ENCODE results near the gene COG4. TPM values are rescaled to one million over a fixed set of nuclear protein-coding genes. Genes with fewer than 3 reads are reported as not detected.

The COG4 gene
- total RNA-seq, 6 experiments from 2014 or later, result 24.5 to 32.9 (median 30.7) TPM

GRCh38 chr16:70570967-70571570 lies 47.7 kb upstream of the COG4 start:
- H3K36me3 ChIP-seq, result peaks cover 16 to 74% (median 54%) of the 10 kb centered on the region in 4 donors
- no peaks in the 10 kb centered on the region for H3K9me3 ChIP-seq
- intact Hi-C loops (cut with DNase I), result no loop called here
- no peak overlapping the region for H3K27ac ChIP-seq
- no peak overlapping the region for H3K4me3 ChIP-seq
- ATAC-seq (no peak), DNase-seq (no peak)
- H3K27me3 ChIP-seq, result no peaks in the 10 kb centered on the region
- peaks cover 0 to 17% (median 0%) of the 10 kb centered on the region in 4 donors for H3K4me1 ChIP-seq
- no peak for TF ChIP-seq CTCF (IDR thresholded peaks at IDR 0.05)
- no peak for TF ChIP-seq POLR2A (IDR thresholded peaks at IDR 0.05)
- 89% methylated on average over 8 of the region's 10 CpGs for WGBS (ENCODE audit: insufficient coverage, low coverage, low lambda C conversion rate, missing lambda C conversion rate)

- intact Hi-C loops (cut with DNase I), result no loop called here
- Histone ChIP-seq H3K4me1 (peaks cover 0 to 17% (median 0%) of the 10 kb centered on the region in 4 donors), H3K27me3 (no peaks in the 10 kb centered on the region), H3K9me3 (no peaks in the 10 kb centered on the region), H3K36me3 (peaks cover 23 to 87% (median 66%) of the 10 kb centered on the region in 4 donors), H3K4me3 (no peak overlapping the region), H3K27ac (no peak overlapping the region)
- WGBS (ENCODE audit: insufficient coverage, low coverage, low lambda C conversion rate, missing lambda C conversion rate), result 83% methylated on average over 3 of the region's 6 CpGs
- TF ChIP-seq CTCF (IDR thresholded peaks at IDR 0.05), result no peak
- TF ChIP-seq POLR2A (IDR thresholded peaks at IDR 0.05), result no peak
- ATAC-seq (no peak), DNase-seq (no peak)
Measured at GRCh38 chr16:70569752-70570151, 46.4 kb upstream of the COG4 start.

GRCh38 chr16:70568601-70569237 lies 45.4 kb upstream of the COG4 start:
- TF ChIP-seq POLR2A (IDR thresholded peaks at IDR 0.05) (no peak), CTCF (IDR thresholded peaks at IDR 0.05) (no peak)
- no peak for ATAC-seq
- Histone ChIP-seq H3K9me3 (no peaks in the 10 kb centered on the region), H3K36me3 (peaks cover 23 to 97% (median 74%) of the 10 kb centered on the region in 4 donors), H3K27ac (no peak overlapping the region), H3K4me1 (peaks cover 0 to 17% (median 0%) of the 10 kb centered on the region in 4 donors), H3K27me3 (no peaks in the 10 kb centered on the region), H3K4me3 (no peak overlapping the region)
- intact Hi-C loops (cut with DNase I), result no loop called here
- no peak for DNase-seq
- 79% methylated on average over 5 of the region's 5 CpGs for WGBS (ENCODE audit: insufficient coverage, low coverage, low lambda C conversion rate, missing lambda C conversion rate)

- peak overlapping the region in 1 of 3 donors; percentile 89 for H3K27ac ChIP-seq
- peak; percentile 46 to 72 (median 58) for ATAC-seq
- WGBS (ENCODE audit: insufficient coverage, low coverage, low lambda C conversion rate, missing lambda C conversion rate), result 50% methylated on average over 2 of the region's 4 CpGs
Measured at GRCh38 chr16:70565053-70565452, 41.7 kb upstream of the COG4 start.

More at GRCh38 chr16:70565053-70565452, 41.7 kb upstream of the COG4 start:
- Histone ChIP-seq H3K4me1 (peaks cover 0 to 26% (median 0%) of the 10 kb centered on the region in 4 donors), H3K36me3 (peaks cover 14 to 98% (median 78%) of the 10 kb centered on the region in 4 donors), H3K9me3 (no peaks in the 10 kb centered on the region), H3K4me3 (no peak overlapping the region), H3K27me3 (no peaks in the 10 kb centered on the region)
- TF ChIP-seq CTCF (IDR thresholded peaks at IDR 0.05) (no peak), POLR2A (IDR thresholded peaks at IDR 0.05) (no peak)
- DNase-seq, result peak in 1 of 3 donors; percentile 83
- intact Hi-C loops (cut with DNase I), result no loop called here
